Endothelial cell (in vitro differentiated cells): ENCODE results near the gene ABCA1. TPM values are rescaled to one million over a fixed set of nuclear protein-coding genes. Genes with fewer than 3 reads are reported as not detected.
"Not testable (repeated sequence)": the region's sequence is repeated elsewhere in the genome, so short reads cannot be mapped to it uniquely, and the experiment has no call there.

Experiments used
- DNase-seq: peaks from one replicate; pipeline ENCODE4 v3.0.0; 2021; ENCODE audit warnings: low spot score
- H3K27ac Mint-ChIP-seq: one replicate; pipeline ENCODE4 v1.8.0; 2021; ENCODE audit warnings: mixed read lengths, inconsistent platforms; ENCODE audit not compliant: unreplicated experiment
- H3K27me3 Mint-ChIP-seq: one replicate; pipeline ENCODE4 v1.8.0; 2021; ENCODE audit warnings: mild to moderate bottlenecking, moderate library complexity, mixed read lengths, inconsistent platforms; ENCODE audit not compliant: unreplicated experiment
- H3K36me3 Mint-ChIP-seq: one replicate; pipeline ENCODE4 v1.8.0; 2021; ENCODE audit warnings: mild to moderate bottlenecking, low read depth, mixed read lengths, inconsistent platforms; ENCODE audit not compliant: unreplicated experiment
- H3K4me1 Mint-ChIP-seq: one replicate; pipeline ENCODE4 v1.8.0; 2021; ENCODE audit warnings: mild to moderate bottlenecking, mixed read lengths, inconsistent platforms; ENCODE audit not compliant: unreplicated experiment
- H3K4me3 Mint-ChIP-seq: one replicate; pipeline ENCODE4 v1.8.0; 2021; ENCODE audit warnings: mild to moderate bottlenecking, mixed read lengths, inconsistent platforms; ENCODE audit not compliant: unreplicated experiment
- H3K9me3 Mint-ChIP-seq: one replicate; pipeline ENCODE4 v1.8.0; 2021; ENCODE audit warnings: mixed read lengths, inconsistent platforms; ENCODE audit not compliant: unreplicated experiment
- CTCF ChIP-seq: fragments of 200-600 bp; sonication (generic); IDR thresholded peaks from one replicate; pipeline ENCODE4 v1.5.0; 2021; ENCODE audit warnings: antibody characterized with exemption; ENCODE audit not compliant: unreplicated experiment
- total RNA-seq: library from RNA; stranded (reverse); fragmentation: NEBNext Ultra II Directional; extraction: Animal tissue kit (Norgen Biotek cat#: 25700); gene quantifications from one replicate; pipeline ENCODE4 v1.2.1, GENCODE V29; 2021; ENCODE audit not compliant: unreplicated experiment

The ABCA1 gene
- total RNA-seq, 1 donor from 2014 or later, result 171 TPM

- Mint-ChIP-seq H3K27ac (no peak overlapping the region), H3K27me3 (no peaks in the 10 kb centered on the region), H3K36me3 (no peaks in the 10 kb centered on the region), H3K4me3 (no peak overlapping the region), H3K4me1 (peaks cover 27% of the 10 kb centered on the region), H3K9me3 (no peaks in the 10 kb centered on the region)
- no peak for TF ChIP-seq CTCF
- no peak for DNase-seq
These were observed 30.8 kb upstream of the ABCA1 start for GRCh38 chr9:104958751-104959150.

GRCh38 chr9:104958006-104958405 lies 30.1 kb upstream of the ABCA1 start:
- peaks cover 27% of the 10 kb centered on the region for H3K4me1 Mint-ChIP-seq
- H3K4me3 Mint-ChIP-seq, H3K27ac Mint-ChIP-seq, H3K27me3 Mint-ChIP-seq, H3K36me3 Mint-ChIP-seq, DNase-seq, H3K9me3 Mint-ChIP-seq: not testable (repeated sequence)

GRCh38 chr9:104951487-104951886 lies 23.5 kb upstream of the ABCA1 start:
- DNase-seq, result no peak
- H3K9me3 Mint-ChIP-seq, result no peaks in the 10 kb centered on the region
- no peak overlapping the region for H3K27ac Mint-ChIP-seq
- no peaks in the 10 kb centered on the region for H3K36me3 Mint-ChIP-seq
- no peak for TF ChIP-seq CTCF
- no peaks in the 10 kb centered on the region for H3K27me3 Mint-ChIP-seq
- no peak overlapping the region for H3K4me3 Mint-ChIP-seq
- H3K4me1 Mint-ChIP-seq, result peaks cover 2% of the 10 kb centered on the region

GRCh38 chr9:104950838-104951237 lies 22.9 kb upstream of the ABCA1 start:
- Mint-ChIP-seq H3K9me3 (no peaks in the 10 kb centered on the region), H3K4me3 (no peak overlapping the region), H3K4me1 (peaks cover 2% of the 10 kb centered on the region), H3K36me3 (no peaks in the 10 kb centered on the region), H3K27ac (no peak overlapping the region), H3K27me3 (no peaks in the 10 kb centered on the region)
- DNase-seq, result no peak
- no peak for TF ChIP-seq CTCF

DNA sequence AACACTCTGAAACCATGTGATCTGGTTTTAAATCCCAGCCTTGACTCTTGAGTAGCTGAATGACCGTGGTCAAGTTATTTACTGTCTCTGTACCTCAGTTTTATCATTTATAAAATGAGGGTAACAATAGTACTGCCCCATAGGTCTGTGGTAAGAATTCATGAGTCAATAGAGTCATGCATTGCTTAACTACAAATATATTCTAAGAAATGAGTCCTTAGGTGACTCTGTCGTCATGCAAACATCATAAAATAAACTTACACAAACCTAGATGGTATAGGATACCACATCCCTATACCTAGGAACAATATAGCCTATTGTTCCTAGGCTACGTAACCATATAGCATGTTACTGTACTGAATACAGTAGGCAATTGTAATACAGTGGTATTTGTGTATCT lies 20.3 kb upstream of the ABCA1 start:
- H3K27ac Mint-ChIP-seq, result no peak overlapping the region
- TF ChIP-seq CTCF, result no peak
- no peaks in the 10 kb centered on the region for H3K36me3 Mint-ChIP-seq
- H3K27me3 Mint-ChIP-seq, result no peaks in the 10 kb centered on the region
- H3K9me3 Mint-ChIP-seq, result no peaks in the 10 kb centered on the region
- no peak for DNase-seq
- H3K4me1 Mint-ChIP-seq, result peaks cover 2% of the 10 kb centered on the region
- no peak overlapping the region for H3K4me3 Mint-ChIP-seq

GRCh38 chr9:104944871-104945270 lies 16.9 kb upstream of the ABCA1 start:
- no peak for TF ChIP-seq CTCF
- no peaks in the 10 kb centered on the region for H3K9me3 Mint-ChIP-seq
- H3K27me3 Mint-ChIP-seq, result peaks cover 2% of the 10 kb centered on the region
- H3K36me3 Mint-ChIP-seq, result no peaks in the 10 kb centered on the region
- no peak overlapping the region for H3K27ac Mint-ChIP-seq
- H3K4me1 Mint-ChIP-seq, result peaks cover 9% of the 10 kb centered on the region
- DNase-seq, result no peak
- H3K4me3 Mint-ChIP-seq, result no peak overlapping the region
